Measurements from ENCODE around the gene CLSTN1. TPM values are rescaled to one million over a fixed set of nuclear protein-coding genes. Genes with fewer than 3 reads are reported as not detected.

The CLSTN1 gene
- total RNA-seq, 1 donor from 2014 or later, result 136 TPM

DNA sequence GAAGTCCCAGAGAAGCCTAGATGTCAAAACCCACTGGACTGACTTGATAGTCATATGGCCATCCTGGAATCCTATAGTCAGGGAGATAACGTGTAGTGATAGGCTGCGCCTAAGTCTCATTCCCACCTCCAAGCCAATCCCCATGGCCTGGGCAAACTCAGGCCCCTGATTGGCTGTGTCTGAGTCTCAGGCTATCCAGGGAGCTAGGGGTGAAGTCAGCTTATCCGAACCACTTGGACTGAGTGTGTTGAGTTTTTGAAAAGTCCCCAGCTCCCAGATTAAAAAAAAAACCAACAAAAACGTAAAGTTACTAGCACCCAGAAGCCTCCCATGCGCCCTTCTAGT is 120.6 kb downstream of the CLSTN1 start:
- no peak for DNase-seq (ENCODE audit: extremely low spot score, unreplicated experiment)
- Mint-ChIP-seq H3K27ac (no peak overlapping the region), H3K9me3 (peaks cover 5% of the 10 kb centered on the region), H3K4me1 (ENCODE audit: unreplicated experiment) (peaks cover 7% of the 10 kb centered on the region), H3K36me3 (no peaks in the 10 kb centered on the region), H3K27me3 (peaks cover 10% of the 10 kb centered on the region), H3K4me3 (no peak overlapping the region)
- no peak for TF ChIP-seq CTCF (conservative IDR thresholded peaks at IDR 0.05)

DNA sequence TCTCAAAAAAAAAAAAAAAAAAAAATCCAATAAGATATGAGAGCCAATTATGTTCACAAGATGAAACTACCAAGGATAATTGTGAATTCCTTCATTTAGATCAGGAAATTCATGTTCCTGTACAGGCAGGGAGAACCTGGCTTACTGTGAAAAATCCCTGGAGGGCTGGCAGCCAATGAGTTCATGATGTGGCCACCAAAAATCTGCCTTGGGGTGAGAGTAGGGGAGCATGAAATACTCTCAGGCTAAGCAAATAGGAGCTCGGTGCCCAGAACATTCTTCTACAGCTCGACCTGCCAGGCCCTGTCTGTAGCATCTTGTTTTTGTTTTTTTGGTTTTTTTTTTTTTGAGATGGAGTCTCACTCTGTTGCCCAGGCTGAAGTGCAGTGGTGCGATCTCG is 122.1 kb downstream of the CLSTN1 start:
- Mint-ChIP-seq H3K4me3 (no peak overlapping the region), H3K27ac (no peak overlapping the region), H3K36me3 (no peaks in the 10 kb centered on the region), H3K27me3 (peaks cover 10% of the 10 kb centered on the region), H3K9me3 (peaks cover 5% of the 10 kb centered on the region), H3K4me1 (ENCODE audit: unreplicated experiment) (peaks cover 7% of the 10 kb centered on the region)
- no peak for DNase-seq (ENCODE audit: extremely low spot score, unreplicated experiment)
- no peak for TF ChIP-seq CTCF (conservative IDR thresholded peaks at IDR 0.05)

DNA sequence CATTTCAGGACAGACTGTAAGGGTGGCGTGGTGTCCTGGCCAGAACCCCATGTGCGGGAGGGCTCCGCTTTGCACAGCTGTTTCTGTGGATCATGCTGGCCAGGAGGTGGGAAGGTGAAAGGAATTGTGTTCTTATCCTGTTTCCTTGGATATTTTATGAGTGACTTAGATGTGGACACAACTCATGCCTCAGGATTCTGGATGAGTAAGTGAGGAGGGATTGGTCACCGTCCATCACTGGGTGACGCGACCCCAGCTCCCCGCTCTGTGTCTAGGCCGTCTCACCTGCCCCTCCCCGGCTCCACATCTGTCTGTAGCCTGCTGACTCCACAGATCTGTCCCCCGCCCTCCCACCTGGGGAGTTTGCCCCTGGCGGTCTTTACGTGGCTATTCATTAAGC is 123.4 kb downstream of the CLSTN1 start:
- TF ChIP-seq CTCF (conservative IDR thresholded peaks at IDR 0.05), result no peak
- Mint-ChIP-seq H3K27me3 (peaks cover 10% of the 10 kb centered on the region), H3K4me1 (ENCODE audit: unreplicated experiment) (peaks cover 7% of the 10 kb centered on the region), H3K36me3 (no peaks in the 10 kb centered on the region), H3K9me3 (peaks cover 5% of the 10 kb centered on the region), H3K4me3 (no peak overlapping the region), H3K27ac (peak overlapping the region; percentile 14)
- no peak for DNase-seq (ENCODE audit: extremely low spot score, unreplicated experiment)

GRCh38 chr1:9699361-9699760 is 124.4 kb downstream of the CLSTN1 start:
- Mint-ChIP-seq H3K27me3 (peaks cover 10% of the 10 kb centered on the region), H3K27ac (no peak overlapping the region), H3K4me3 (no peak overlapping the region), H3K9me3 (peaks cover 5% of the 10 kb centered on the region), H3K36me3 (no peaks in the 10 kb centered on the region), H3K4me1 (ENCODE audit: unreplicated experiment) (peaks cover 7% of the 10 kb centered on the region)
- no peak for DNase-seq (ENCODE audit: extremely low spot score, unreplicated experiment)
- no peak for TF ChIP-seq CTCF (conservative IDR thresholded peaks at IDR 0.05)

GRCh38 chr1:9696793-9697192 is 127.0 kb downstream of the CLSTN1 start:
- no peaks in the 10 kb centered on the region for H3K36me3 Mint-ChIP-seq
- peaks cover 22% of the 10 kb centered on the region for H3K27me3 Mint-ChIP-seq
- no peak for DNase-seq (ENCODE audit: extremely low spot score, unreplicated experiment)
- no peak for TF ChIP-seq CTCF (conservative IDR thresholded peaks at IDR 0.05)
- H3K4me1 Mint-ChIP-seq (ENCODE audit: unreplicated experiment), result peaks cover 7% of the 10 kb centered on the region
- no peak overlapping the region for H3K4me3 Mint-ChIP-seq
- no peaks in the 10 kb centered on the region for H3K9me3 Mint-ChIP-seq
- H3K27ac Mint-ChIP-seq, result no peak overlapping the region

- Mint-ChIP-seq H3K9me3 (no peaks in the 10 kb centered on the region), H3K27me3 (peaks cover 51% of the 10 kb centered on the region), H3K4me1 (ENCODE audit: unreplicated experiment) (no peaks in the 10 kb centered on the region), H3K36me3 (no peaks in the 10 kb centered on the region), H3K27ac (no peak overlapping the region), H3K4me3 (peak overlapping the region; percentile 10)
- TF ChIP-seq CTCF (conservative IDR thresholded peaks at IDR 0.05), result no peak
- DNase-seq (ENCODE audit: extremely low spot score, unreplicated experiment), result no peak
These were observed 132.1 kb downstream of the CLSTN1 start for GRCh38 chr1:9691691-9692090.
